ENCODE results near the gene LRBA.

Gene LRBA

DNA sequence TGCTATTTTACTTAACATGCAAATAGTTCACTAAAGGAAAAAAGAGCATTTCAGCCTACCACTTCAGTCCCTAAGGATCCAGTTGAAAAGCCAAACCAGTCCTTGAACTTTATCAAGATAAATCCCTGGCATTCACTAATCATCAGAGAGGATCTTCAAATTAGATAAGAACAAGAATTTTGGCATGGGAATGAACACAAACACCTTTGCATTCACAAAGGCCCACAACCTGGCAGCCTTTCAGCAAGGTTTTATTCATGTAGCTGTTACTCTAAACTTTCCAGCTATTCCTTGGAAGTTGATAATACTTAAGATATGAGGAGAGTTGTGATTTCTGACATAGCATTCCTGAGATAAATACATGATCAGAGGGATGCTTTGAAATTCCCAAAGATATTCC, 193.4 kb downstream of the LRBA start:
- Histone ChIP-seq H2AFZ (ENCODE audit: low read length) (no peak overlapping the region), H3K79me2 (ENCODE audit: low read length) (no peaks in the 10 kb centered on the region), H3K27me3 (replicated peaks; ENCODE audit: insufficient read depth, low read length) (no peaks in the 10 kb centered on the region), H3K9me3 (replicated peaks; ENCODE audit: insufficient read depth, low read length) (no peaks in the 10 kb centered on the region), H3K4me3 (ENCODE audit: low read length) (no peak overlapping the region), H3K9ac (ENCODE audit: low read length) (no peak overlapping the region), H3K36me3 (replicated peaks; ENCODE audit: insufficient read depth, low read length) (no peaks in the 10 kb centered on the region), H3K4me1 (ENCODE audit: low read length) (peaks cover 1% of the 10 kb centered on the region; the same call in 1 of the 2 replicates), H3F3A (ENCODE audit: insufficient read depth, low read length) (no peaks in the 10 kb centered on the region), H3K4me2 (ENCODE audit: low read depth, low read length) (no peak overlapping the region), H4K20me1 (ENCODE audit: insufficient read depth, low read length) (no peaks in the 10 kb centered on the region), H3K9me2 (replicated peaks; ENCODE audit: insufficient read depth, low read length) (no peaks in the 10 kb centered on the region), H3K27ac (ENCODE audit: low read length) (no peak overlapping the region)
- TF ChIP-seq, protein P1, sequence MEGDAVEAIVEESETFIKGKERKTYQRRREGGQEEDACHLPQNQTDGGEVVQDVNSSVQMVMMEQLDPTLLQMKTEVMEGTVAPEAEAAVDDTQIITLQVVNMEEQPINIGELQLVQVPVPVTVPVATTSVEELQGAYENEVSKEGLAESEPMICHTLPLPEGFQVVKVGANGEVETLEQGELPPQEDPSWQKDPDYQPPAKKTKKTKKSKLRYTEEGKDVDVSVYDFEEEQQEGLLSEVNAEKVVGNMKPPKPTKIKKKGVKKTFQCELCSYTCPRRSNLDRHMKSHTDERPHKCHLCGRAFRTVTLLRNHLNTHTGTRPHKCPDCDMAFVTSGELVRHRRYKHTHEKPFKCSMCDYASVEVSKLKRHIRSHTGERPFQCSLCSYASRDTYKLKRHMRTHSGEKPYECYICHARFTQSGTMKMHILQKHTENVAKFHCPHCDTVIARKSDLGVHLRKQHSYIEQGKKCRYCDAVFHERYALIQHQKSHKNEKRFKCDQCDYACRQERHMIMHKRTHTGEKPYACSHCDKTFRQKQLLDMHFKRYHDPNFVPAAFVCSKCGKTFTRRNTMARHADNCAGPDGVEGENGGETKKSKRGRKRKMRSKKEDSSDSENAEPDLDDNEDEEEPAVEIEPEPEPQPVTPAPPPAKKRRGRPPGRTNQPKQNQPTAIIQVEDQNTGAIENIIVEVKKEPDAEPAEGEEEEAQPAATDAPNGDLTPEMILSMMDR (IDR thresholded peaks at IDR 0.05; ENCODE audit: low read length): no peak
- no peak for TF ChIP-seq EZH2 (optimal IDR thresholded peaks at IDR 0.05; ENCODE audit: low read depth, low read length)
- no peak for TF ChIP-seq EZH2phosphoT487 (IDR thresholded peaks at IDR 0.05; ENCODE audit: low read length)
- DNase-seq: no peak

DNA sequence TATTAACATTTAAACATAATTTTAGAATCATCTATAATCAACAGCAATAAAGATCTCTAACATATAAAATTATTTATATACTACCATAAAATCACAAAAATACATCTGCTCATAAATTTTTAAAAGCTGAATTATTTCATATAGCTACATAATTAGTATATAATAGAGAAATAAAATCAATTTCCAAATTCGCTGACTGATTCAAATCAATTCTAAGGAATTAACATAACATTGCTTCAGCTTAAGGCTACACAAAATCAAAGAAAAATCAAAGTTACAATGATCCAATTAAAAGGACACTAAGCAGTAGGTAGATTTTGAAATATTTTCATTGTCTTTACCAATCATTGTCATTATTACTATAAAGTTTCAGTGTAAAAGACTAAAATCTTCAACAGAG, 194.7 kb downstream of the LRBA start:
- H3K4me1 ChIP-seq (ENCODE audit: low read length): no peaks in the 10 kb centered on the region
- H4K20me1 ChIP-seq (ENCODE audit: insufficient read depth, low read length): no peaks in the 10 kb centered on the region
- H3K4me3 ChIP-seq (ENCODE audit: low read length): no peak overlapping the region
- no peaks in the 10 kb centered on the region for H3F3A ChIP-seq (ENCODE audit: insufficient read depth, low read length)
- no peak overlapping the region for H3K4me2 ChIP-seq (ENCODE audit: low read depth, low read length)
- no peaks in the 10 kb centered on the region for H3K79me2 ChIP-seq (ENCODE audit: low read length)
- no peak for DNase-seq
- no peaks in the 10 kb centered on the region for H3K9me2 ChIP-seq (replicated peaks; ENCODE audit: insufficient read depth, low read length)
- no peak overlapping the region for H3K27ac ChIP-seq (ENCODE audit: low read length)
- H3K9ac ChIP-seq (ENCODE audit: low read length): no peak overlapping the region
- no peaks in the 10 kb centered on the region for H3K27me3 ChIP-seq (replicated peaks; ENCODE audit: insufficient read depth, low read length)
- H3K9me3 ChIP-seq (replicated peaks; ENCODE audit: insufficient read depth, low read length): no peaks in the 10 kb centered on the region
- TF ChIP-seq EZH2 (optimal IDR thresholded peaks at IDR 0.05; ENCODE audit: low read depth, low read length) (no peak), EZH2phosphoT487 (IDR thresholded peaks at IDR 0.05; ENCODE audit: low read length) (no peak)
- TF ChIP-seq, protein P1 (IDR thresholded peaks at IDR 0.05; ENCODE audit: low read length): no peak
- no peak overlapping the region for H2AFZ ChIP-seq (ENCODE audit: low read length)
- no peaks in the 10 kb centered on the region for H3K36me3 ChIP-seq (replicated peaks; ENCODE audit: insufficient read depth, low read length)

DNA sequence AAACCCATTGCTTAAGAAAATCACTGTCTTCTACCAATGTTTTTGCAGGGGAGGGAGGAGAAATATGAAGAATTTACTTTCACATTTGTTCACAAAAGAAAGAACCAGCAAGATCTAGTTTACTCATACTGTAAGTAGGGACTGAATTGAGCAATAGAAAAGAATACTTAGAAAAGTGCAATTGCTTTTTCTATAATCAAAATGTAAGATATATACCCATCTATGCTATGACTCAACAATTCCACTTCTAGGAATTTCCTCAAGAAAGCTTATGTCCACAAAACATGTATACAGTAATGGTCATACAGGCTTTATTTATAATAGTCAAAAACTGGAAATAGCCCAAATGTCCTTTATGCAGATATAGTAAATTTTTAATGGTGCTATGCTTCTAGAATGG, 196.4 kb downstream of the LRBA start:
- no peak overlapping the region for H3K4me3 ChIP-seq (ENCODE audit: low read length)
- H3K79me2 ChIP-seq (ENCODE audit: low read length): no peaks in the 10 kb centered on the region
- H2AFZ ChIP-seq (ENCODE audit: low read length): no peak overlapping the region
- H3K4me2 ChIP-seq (ENCODE audit: low read depth, low read length): no peak overlapping the region
- H4K20me1 ChIP-seq (ENCODE audit: insufficient read depth, low read length): no peaks in the 10 kb centered on the region
- H3K4me1 ChIP-seq (ENCODE audit: low read length): no peaks in the 10 kb centered on the region
- no peaks in the 10 kb centered on the region for H3K9me2 ChIP-seq (replicated peaks; ENCODE audit: insufficient read depth, low read length)
- TF ChIP-seq EZH2 (optimal IDR thresholded peaks at IDR 0.05; ENCODE audit: low read depth, low read length) (no peak), EZH2phosphoT487 (IDR thresholded peaks at IDR 0.05; ENCODE audit: low read length) (no peak)
- TF ChIP-seq, protein P1 (IDR thresholded peaks at IDR 0.05; ENCODE audit: low read length): no peak
- no peak overlapping the region for H3K9ac ChIP-seq (ENCODE audit: low read length)
- DNase-seq: no peak
- no peaks in the 10 kb centered on the region for H3K36me3 ChIP-seq (replicated peaks; ENCODE audit: insufficient read depth, low read length)
- H3K27ac ChIP-seq (ENCODE audit: low read length): no peak overlapping the region
- no peaks in the 10 kb centered on the region for H3K9me3 ChIP-seq (replicated peaks; ENCODE audit: insufficient read depth, low read length)
- no peaks in the 10 kb centered on the region for H3K27me3 ChIP-seq (replicated peaks; ENCODE audit: insufficient read depth, low read length)
- no peaks in the 10 kb centered on the region for H3F3A ChIP-seq (ENCODE audit: insufficient read depth, low read length)

Data from MM.1S (cell line).